ENCODE measurements around the gene SEMA7A.

The SEMA7A gene

GRCh38 chr15:74403991-74404563, 29.7 kb downstream of the SEMA7A start:
- DNase-seq (ENCODE audit: low read depth) = no peak
- no peak overlapping the region for H3K4me3 ChIP-seq (ENCODE audit: low read depth, low read length)
- in situ Hi-C loops (cut with HindIII; ENCODE audit: low sequenced_read_pairs) = no loop called here

DNA sequence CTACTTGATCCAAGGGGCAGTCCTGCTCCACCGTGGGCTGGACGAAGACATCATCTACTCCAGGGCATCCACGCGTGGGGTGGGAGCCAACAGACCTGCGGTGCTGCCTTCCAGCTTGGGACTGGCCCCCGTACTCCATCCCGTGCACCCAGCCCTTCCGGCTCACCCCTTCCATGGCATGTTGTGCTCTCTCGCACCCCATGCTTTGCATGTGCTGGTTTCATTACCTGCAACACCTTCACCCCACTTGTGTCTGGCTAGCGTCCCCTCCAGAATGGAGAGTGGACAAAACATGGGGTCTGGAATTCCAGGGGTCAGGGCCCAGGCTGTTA, 30.2 kb downstream of the SEMA7A start:
- no peak for DNase-seq (ENCODE audit: low read depth)
- in situ Hi-C loops (cut with HindIII; ENCODE audit: low sequenced_read_pairs) = no loop called here
- TF ChIP-seq, protein P1, sequence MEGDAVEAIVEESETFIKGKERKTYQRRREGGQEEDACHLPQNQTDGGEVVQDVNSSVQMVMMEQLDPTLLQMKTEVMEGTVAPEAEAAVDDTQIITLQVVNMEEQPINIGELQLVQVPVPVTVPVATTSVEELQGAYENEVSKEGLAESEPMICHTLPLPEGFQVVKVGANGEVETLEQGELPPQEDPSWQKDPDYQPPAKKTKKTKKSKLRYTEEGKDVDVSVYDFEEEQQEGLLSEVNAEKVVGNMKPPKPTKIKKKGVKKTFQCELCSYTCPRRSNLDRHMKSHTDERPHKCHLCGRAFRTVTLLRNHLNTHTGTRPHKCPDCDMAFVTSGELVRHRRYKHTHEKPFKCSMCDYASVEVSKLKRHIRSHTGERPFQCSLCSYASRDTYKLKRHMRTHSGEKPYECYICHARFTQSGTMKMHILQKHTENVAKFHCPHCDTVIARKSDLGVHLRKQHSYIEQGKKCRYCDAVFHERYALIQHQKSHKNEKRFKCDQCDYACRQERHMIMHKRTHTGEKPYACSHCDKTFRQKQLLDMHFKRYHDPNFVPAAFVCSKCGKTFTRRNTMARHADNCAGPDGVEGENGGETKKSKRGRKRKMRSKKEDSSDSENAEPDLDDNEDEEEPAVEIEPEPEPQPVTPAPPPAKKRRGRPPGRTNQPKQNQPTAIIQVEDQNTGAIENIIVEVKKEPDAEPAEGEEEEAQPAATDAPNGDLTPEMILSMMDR (IDR thresholded peaks at IDR 0.05; ENCODE audit: low read depth, low read length, missing control alignments) = no peak
- H3K4me3 ChIP-seq (ENCODE audit: low read depth, low read length) = no peak overlapping the region

More at GRCh38 chr15:74403991-74404563, 29.7 kb downstream of the SEMA7A start:
- TF ChIP-seq, protein P1 (IDR thresholded peaks at IDR 0.05; ENCODE audit: low read depth, low read length, missing control alignments) = no peak

- in situ Hi-C loops (cut with HindIII; ENCODE audit: low sequenced_read_pairs) = no loop called here
- no peak for DNase-seq (ENCODE audit: low read depth)
- TF ChIP-seq, protein P1 (IDR thresholded peaks at IDR 0.05; ENCODE audit: low read depth, low read length, missing control alignments) = no peak
- H3K4me3 ChIP-seq (ENCODE audit: low read depth, low read length) = no peak overlapping the region
These were observed 30.7 kb downstream of the SEMA7A start for GRCh38 chr15:74402873-74403587.

- no peak overlapping the region for H3K4me3 ChIP-seq (ENCODE audit: low read depth, low read length)
- in situ Hi-C loops (cut with HindIII; ENCODE audit: low sequenced_read_pairs) = no loop called here
- TF ChIP-seq, protein P1 (IDR thresholded peaks at IDR 0.05; ENCODE audit: low read depth, low read length, missing control alignments) = no peak
- DNase-seq (ENCODE audit: low read depth) = no peak
These were observed 31.4 kb downstream of the SEMA7A start for GRCh38 chr15:74402337-74402841.

DNA sequence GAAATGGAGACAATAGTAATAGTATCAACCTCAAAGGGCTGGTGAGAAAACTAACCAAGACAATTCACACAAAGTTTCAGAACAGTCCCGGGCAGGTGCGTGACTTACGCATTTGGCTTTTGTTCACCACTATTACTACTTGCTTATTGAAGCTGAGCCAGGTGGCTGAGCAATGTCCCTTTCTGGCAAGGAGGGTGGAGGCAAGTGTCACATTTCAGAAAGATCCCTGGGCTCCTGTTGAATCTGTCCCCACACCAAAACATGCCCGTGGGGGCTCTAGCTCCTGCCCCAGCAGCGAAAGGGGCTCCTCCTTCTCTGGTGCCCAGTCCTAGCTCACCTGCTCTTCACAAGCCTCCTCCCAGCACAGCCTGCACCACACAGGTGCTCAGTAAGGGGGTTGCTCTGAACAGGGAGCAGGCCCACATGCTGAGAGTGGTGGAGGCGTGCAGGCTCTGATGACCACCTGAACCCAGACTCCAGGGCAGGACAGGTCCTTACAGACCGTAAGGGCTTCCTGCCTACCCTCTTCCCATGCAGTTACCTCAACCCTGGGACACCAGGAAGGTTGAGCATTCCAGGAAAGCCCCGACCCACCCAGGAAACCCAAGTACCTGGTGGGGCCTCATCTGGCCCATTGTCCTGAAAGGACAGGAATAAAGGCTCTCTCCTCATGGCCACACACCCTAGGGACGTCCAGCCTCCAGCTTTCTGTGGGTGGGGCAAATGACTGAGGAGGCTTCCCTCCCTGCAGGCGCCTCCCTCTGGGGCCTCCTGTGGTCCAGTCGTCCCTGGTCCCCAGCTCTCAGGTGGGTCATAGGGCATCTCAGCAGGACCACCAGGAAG, 32.6 kb downstream of the SEMA7A start:
- DNase-seq (ENCODE audit: low read depth) = no peak
- no peak overlapping the region for H3K4me3 ChIP-seq (ENCODE audit: low read depth, low read length)
- TF ChIP-seq, protein P1 (IDR thresholded peaks at IDR 0.05; ENCODE audit: low read depth, low read length, missing control alignments) = no peak
- in situ Hi-C loops (cut with HindIII; ENCODE audit: low sequenced_read_pairs) = no loop called here

DNA sequence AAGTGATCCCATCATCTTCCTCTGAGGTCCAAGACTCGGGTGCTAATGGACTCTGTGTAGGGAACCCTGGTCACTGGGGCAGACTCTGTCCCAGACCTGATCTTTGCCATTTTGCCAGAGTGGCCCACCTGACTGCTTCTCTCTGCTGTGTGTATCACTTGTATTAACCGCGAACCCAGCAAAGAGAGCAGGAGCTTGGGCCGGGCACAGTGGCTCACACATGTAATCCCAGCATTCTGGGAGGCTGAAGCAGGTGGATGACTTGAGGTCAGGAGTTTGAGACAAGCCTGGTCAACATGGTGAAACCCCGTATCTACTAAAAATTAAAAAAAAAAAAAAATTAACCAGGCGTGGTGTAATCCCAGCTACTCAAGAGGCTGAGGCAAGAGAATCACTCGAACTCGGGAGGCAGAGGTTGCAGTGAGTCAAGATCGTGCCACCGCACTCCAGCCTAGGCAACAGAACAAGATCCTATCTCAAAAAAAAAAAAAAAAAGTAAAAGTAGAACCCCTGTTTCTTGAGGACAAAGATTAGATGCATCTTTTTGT, 33.4 kb downstream of the SEMA7A start:
- in situ Hi-C loops (cut with HindIII; ENCODE audit: low sequenced_read_pairs) = no loop called here

More for the DNA sequence above, 33.4 kb downstream of the SEMA7A start:
- TF ChIP-seq, protein P1 (IDR thresholded peaks at IDR 0.05; ENCODE audit: low read depth, low read length, missing control alignments) = no peak
- no peak overlapping the region for H3K4me3 ChIP-seq (ENCODE audit: low read depth, low read length)
- DNase-seq (ENCODE audit: low read depth) = no peak
